Measurements from ENCODE around the gene SPECC1L.
A peak's percentile ranks its signal among the peaks of the same experiment; 100 is the strongest.

Gene SPECC1L

DNA sequence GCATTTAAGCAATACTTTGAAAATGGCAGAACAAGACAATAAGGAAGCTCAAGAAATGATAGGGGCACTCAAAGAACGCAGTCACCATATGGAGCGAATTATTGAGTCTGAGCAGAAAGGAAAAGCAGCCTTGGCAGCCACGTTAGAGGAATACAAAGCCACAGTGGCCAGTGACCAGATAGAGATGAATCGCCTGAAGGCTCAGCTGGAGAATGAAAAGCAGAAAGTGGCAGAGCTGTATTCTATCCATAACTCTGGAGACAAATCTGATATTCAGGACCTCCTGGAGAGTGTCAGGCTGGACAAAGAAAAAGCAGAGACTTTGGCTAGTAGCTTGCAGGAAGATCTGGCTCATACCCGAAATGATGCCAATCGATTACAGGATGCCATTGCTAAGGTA is 51.9 kb downstream of the SPECC1L start:
- no peak for DNase-seq (ENCODE audit: low read depth)

- DNase-seq (ENCODE audit: low read depth): no peak
These were observed 52.6 kb downstream of the SPECC1L start for GRCh38 chr22:24323233-24323632.

GRCh38 chr22:24323695-24324094 is 53.1 kb downstream of the SPECC1L start:
- no peak for DNase-seq (ENCODE audit: low read depth)

DNA sequence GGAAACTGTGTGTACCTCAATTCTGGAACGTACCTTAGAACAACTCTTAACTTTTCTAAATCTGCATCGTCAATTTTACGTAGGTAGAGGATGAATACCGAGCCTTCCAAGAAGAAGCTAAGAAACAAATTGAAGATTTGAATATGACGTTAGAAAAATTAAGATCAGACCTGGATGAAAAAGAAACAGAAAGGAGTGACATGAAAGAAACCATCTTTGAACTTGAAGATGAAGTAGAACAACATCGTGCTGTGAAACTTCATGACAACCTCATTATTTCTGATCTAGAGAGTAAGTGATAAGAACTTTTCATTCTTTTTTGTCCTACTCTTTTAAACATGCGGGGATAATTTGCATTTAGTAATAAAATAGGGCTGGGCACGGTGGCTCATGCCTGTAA is 53.5 kb downstream of the SPECC1L start:
- DNase-seq (ENCODE audit: low read depth): no peak

GRCh38 chr22:24325105-24325757 is 54.6 kb downstream of the SPECC1L start:
- DNase-seq (ENCODE audit: low read depth): peak; percentile 97

DNA sequence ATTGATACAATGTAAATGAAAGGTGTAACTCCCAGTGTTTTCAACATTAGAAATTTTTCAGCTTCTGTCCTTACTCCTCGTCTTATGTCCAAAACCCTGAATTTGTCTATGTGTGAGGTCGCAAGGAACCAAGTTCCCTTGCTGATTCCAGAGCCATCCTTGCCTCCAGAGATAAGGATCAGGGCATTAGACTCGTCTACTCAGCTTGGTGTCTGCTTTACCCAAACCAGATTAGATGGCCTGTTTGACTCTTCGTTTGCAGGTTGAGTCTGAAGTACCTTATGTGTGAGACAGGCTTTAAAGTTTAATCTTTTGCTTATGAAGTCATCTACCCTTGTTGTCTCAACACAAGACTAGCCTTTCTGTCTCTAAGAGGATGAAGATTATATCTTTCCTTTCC is 55.6 kb downstream of the SPECC1L start:
- DNase-seq (ENCODE audit: low read depth): no peak

DNA sequence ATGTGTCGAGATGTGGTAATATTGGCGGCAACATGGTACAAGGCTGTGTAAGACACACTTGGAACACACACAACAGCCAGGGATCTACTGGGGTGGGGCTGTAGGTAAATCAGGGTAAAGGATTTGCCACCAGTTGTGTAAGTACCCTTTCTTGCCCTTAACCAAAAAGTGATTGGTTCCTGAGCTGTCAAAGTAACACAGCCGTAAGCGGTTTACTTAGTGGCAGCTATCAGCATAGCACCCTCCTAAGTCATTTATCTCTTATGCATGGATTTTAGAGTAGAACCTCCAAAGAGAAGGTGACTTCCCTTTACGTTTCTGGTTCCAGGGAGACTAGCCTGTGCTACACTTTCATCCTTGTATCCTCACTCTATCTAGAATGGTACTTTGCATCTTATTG is 57.2 kb downstream of the SPECC1L start:
- DNase-seq (ENCODE audit: low read depth): no peak

DNA sequence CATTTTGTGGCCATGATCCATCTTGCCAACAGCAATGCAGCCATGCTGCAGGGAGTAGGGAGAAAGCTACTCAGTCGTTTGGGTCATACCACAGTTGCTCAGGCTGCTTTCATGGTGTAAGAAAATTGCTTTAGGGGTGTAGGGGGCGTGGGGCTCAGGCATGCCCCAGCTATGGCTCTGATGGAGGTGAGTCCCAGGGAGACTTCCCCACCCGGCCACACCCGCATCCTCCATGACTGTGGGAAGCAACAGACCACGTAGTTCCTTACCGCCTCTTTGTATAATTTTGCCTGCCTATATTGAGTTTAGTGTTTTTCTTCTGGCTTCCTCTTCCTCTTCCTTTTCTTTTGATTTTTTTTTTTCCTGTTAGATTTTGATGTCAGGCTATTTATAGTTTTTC is 58.8 kb downstream of the SPECC1L start:
- DNase-seq (ENCODE audit: low read depth): no peak

DNA sequence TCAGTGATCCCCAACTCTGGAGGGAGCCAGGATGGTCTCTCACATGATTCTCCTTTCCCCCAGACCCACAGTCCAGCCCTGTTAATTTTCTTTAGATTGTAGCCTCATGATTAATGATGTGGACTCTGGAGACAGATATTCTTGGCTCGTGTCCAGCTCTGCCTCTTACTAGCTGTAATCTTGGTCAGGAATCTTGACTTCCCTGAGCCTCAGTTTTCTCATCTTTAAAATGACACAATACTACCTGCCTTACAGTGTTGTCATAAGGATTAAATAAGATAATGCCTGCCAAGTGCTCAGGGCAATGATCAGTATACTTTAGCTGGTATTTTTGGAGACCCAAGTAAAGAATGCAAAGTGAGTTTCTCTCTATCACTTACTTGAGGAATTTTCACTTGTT is 60.0 kb downstream of the SPECC1L start:
- no peak for DNase-seq (ENCODE audit: low read depth)

DNA sequence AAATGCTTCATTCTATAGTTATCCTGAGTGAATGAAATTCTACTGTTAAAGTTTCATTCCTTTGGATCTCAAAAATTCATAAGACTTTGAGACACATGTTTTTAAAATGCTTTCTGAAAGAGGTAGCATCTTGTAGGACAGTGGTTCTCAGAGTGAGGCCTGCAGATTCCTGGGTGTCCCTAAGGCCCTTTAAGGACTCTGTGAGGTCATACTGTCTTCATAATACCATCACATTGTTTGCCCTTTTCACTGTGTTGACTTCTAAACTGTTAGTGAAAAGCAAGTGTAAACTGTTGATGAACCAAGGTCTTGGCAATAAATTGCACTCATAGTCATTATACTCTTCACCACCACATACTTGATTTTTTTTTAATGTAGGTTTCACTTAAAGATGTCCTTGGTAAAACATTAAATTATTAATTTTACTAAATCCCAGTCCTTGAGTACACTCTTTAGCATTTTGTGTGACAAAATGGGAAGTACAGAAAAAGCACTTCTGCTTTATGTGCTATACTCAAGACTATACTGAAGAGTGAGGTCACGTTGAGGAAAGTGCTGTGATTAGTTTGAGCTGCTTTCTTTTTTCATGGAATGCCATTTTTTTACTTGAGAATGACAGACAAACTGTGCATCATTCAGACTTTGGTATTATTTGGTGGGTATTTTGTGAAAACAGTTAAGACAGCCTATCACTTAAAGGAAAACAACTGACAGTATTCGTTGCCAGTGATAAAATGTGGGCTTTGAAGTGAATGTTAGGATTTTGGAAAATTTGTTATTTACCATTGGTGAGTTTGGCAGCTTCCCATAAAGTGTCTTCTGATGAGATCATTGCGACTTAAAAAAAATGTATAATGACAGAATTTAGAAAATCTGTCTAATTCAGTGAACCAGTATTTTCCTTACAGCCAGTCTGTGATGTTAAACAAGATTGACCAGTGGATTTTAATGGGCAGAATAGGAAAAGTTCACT is 61.1 kb downstream of the SPECC1L start:
- no peak for DNase-seq (ENCODE audit: low read depth)

DNA sequence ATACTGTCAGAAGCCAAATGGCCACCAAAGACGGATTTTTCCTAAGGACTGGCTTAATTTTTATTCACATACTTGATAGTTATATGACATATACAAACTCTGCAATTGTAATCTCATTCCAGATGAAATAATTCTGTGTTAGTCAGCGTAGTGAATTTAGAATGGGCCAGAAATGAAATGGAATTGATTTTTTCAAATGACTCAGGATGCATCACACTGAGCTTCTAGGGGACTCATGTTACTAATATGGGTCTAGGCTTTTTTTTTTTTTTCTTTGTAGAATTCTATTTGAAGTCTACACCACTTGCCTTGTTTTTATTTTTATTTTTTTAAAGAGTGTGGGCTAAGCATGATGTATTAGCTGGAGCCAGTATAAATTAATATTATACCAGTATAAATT is 62.7 kb downstream of the SPECC1L start:
- DNase-seq (ENCODE audit: low read depth): peak; percentile 57

DNA sequence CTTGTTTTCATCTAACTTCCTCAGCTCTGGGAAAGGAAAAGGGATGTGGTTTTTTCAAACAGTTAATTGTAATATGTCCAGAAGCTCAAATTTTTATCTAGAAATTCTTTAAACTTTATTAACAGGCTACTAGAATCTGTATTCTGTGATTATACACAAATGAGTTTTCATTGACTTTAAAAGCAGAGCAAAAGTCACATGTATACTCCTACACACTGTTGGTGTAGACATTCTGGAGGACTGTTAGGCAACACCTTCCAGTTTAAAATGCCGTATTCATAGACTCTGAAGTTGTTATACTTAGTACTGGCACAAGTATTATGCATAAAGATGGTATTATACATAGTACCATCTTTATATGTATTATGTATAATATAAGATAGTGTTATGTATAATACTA is 64.9 kb downstream of the SPECC1L start:
- DNase-seq (ENCODE audit: low read depth): no peak

DNA sequence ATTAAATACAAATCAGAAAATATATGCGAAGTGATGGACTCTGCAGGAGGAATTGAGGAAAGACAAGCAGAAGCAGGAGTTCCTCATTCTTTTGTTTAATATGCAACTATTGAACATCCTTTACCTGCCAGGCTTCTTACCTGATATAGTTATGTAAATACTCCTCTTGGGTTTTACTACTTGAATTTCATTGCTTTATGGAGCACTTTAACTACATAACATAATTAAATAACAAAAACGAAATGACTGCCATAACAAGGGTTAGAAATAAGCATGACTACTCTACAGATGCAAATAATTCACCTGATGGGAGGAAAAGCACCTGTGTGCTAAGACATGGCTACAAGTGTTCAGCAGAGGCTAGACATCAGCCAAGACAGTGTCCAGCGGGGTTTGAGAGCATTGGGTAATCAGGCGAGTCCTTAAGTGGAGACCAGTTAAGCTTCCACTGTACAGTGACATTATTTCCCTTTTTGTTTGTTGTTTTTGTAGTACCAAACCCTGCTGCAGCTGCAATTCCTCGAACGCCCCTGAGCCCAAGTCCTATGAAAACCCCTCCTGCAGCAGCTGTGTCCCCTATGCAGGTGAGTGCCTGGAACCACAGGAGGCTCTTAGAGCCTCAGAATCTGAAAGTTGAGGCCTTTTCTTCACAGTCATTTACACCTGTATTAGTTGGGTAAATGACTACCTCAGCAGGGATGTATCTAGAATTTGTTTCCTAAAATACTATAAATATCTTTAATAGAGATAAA is 67.4 kb downstream of the SPECC1L start:
- DNase-seq (ENCODE audit: low read depth): no peak

DNA sequence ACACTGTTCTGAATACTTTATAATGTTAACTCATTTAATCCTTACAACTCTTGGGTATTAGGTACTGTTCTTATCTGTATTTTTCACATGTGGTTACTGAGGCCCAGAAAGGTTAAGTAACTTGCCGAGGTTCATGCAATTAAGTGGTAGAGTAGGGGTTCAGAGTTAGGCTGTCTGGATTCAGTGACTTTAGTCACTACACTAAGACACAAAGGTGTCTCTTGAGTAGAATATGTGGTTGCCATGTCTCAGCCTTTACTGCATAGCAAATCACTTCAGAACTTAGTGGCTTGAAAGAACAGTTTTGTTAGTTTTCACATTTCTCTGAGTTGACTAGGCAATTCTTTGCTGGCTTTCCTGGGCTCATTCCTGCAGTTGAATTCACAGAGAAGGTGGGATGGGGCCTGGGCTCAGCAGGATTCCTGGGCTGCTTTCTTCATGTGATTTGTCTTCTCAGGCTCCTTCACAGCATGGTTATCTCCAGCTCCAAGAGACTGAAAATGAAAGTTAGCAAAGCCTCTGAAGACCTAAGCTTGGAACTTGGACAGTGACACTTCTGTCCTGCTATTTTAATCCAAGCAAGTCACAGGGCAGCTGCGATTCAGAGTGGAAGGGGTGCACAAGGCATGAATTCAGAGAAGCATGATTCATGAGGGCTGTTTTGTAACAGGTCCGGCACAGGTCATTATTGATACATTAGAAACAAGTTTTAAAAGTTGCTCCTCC is 68.3 kb downstream of the SPECC1L start:
- no peak for DNase-seq (ENCODE audit: low read depth)

GRCh38 chr22:24339452-24339747 is 68.8 kb downstream of the SPECC1L start:
- DNase-seq (ENCODE audit: low read depth): no peak

DNA sequence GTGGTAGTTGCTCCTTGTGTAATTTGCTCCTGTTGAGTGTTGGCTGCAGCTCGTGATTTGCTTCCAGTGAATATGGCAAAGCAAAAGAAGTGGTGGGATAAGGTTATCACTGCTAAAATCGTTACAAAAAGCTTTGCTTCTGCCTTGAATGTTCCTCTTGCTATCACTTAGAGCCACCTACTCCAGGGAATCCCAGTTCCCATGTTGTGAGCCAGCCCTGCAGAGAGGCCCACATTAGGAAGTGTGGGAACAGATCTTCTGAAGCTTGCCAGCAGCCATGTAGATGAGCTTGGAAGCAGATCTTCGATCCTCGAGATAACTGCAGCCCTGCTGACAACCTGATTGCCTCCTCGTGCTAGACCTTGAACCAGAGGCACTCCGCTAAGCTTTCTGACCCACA is 71.0 kb downstream of the SPECC1L start:
- DNase-seq (ENCODE audit: low read depth): no peak

DNA sequence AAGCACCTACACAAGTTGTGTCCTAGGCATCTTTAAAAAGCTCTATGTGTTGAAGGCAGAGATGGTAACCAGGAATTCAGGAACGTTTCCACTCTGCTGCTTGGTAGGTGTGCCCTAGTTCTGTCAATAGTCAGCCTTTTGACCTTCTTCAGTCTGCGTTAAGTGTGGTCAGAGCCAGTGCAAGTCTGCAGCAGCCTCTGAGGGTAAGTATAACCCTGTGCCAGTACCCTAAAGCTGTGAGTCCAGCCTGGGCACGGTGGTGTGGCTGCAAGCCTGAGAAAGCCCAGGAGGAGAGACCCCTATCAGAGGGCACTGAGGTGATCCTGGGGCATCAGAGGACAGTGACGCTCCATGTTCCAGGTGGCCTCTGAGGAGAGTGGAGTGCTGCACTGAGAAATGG is 80.0 kb downstream of the SPECC1L start:
- no peak for DNase-seq (ENCODE audit: low read depth)

DNA sequence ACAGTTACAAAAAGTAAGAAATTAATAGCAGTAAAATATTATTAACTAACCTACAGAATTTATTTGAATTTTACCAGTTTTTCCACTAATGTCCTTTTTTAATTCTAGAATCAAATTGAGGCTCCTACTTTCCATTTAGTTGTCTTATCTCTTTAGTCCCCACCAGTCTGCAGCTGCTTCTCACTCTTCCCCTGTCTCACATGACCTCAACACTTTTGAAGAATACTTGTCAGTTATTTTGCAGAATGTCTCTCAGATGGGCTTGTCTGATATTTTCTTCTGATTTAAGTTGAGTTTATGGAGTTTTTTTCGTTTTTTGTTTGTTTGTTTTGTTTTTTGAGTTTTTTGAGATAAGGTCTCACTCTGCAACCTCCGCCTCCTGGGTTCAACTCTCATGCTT is 82.5 kb downstream of the SPECC1L start:
- no peak for DNase-seq (ENCODE audit: low read depth)

GRCh38 chr22:24355574-24355973 is 84.9 kb downstream of the SPECC1L start:
- DNase-seq (ENCODE audit: low read depth): no peak

DNA sequence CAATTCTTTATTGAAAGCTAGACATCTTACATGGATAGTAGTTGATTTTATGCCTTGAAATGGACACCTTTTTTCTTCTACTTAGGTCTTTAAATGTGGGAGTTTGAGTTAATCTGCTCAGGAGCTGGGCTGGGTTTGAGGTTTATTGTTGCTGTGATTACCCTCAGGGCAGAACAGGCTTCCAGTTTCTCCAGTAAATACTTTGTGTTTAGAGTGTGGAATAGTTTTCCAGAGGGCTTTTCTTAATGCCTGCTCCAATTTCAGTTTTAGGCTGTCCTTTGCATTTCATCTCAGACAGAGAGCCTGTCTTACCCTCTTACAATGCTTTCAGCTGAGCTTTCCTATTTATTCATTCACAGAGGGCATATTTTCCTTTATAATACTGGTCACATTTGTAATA is 86.9 kb downstream of the SPECC1L start:
- DNase-seq (ENCODE audit: low read depth): no peak

DNA sequence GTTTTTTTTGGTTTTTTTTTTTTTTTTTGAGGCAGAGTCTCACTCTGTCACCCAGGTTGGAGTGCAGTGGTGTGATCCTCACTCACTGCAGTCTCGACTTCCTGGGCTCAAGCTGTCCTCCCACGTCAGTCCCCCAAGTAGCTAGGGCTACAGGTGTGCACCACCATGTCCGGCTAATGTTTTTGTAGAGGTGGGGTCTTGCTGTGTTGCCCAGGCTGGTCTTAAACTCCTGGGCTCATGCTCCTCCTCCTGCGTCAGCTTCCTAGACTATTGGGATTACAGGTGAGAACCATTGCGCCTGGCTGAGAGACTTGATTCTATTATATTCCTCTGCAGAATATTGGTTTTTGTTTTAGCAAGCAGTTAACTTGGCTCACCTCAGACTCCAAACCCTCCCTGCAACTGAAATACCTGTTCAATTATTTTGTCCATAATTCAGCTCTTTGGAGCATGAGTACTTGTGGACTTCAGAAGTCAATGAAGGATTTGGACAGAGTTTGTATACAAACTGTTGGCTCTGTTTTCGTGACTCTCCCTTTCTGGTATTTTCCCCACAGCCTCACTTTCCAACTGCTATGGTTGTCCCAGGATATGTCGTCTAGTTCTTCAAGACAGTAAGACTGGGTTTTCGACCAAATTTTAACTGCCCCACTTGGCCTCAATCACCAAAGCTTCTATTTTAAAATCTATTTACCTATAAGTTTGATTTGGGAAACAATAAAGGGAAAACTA is 87.6 kb downstream of the SPECC1L start:
- no peak for DNase-seq (ENCODE audit: low read depth)

Measured in GM04503 (cell line).